Measurements from ENCODE around the gene CERS5.
A peak's percentile ranks its signal among the peaks of the same experiment; 100 is the strongest.

Gene CERS5, protein sequence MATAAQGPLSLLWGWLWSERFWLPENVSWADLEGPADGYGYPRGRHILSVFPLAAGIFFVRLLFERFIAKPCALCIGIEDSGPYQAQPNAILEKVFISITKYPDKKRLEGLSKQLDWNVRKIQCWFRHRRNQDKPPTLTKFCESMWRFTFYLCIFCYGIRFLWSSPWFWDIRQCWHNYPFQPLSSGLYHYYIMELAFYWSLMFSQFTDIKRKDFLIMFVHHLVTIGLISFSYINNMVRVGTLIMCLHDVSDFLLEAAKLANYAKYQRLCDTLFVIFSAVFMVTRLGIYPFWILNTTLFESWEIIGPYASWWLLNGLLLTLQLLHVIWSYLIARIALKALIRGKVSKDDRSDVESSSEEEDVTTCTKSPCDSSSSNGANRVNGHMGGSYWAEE

DNA sequence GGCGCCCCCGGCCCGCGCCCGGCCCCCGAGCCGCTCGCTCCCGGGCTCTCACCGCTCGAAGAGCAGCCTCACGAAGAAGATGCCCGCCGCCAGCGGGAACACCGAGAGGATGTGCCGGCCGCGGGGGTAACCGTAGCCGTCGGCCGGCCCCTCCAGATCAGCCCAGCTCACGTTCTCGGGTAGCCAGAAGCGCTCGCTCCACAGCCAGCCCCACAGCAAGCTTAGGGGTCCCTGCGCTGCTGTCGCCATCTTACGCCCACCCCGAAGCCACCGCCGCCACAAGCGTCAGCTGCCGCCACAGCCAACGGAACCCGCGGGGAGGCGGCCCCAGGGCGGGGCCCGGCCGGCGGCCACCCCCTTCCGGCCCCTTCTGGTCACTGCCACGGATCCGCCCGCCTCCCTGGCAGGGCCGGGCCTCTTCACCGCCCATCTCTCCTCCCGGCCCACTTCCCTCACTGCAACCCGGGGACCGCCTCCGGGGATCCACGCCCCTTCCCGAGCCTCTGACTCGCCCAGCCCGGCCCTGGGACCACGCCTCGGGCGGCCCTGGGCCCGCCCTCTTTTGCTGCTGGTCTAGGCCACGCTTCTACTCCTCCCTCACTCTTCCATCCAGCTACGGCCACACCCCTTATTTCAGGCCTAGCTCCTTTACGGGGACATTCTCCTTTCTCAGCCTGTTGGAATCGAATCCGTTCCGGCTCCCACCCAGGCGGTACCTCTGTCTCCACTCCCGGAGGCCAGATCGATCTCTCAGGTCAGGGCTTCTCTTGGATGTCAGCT is at the start of gene CERS5:
Gene CERS5, minus strand, starts transcription at position 321 of the 780 bp plus-strand sequence. Its CDS starts 72 bp downstream, at position 249.
- CTCF ChIA-PET: interaction anchor here (0.6 to 1.8 kb wide), 5 partner anchors 8 to 553 kb away, joined by 3 to 16 read pairs (median 3); partner anchors contain the start of gene COX14
- POLR2A ChIA-PET: interaction anchor here (0.6 to 2.7 kb wide), 25 partner anchors 9 to 324 kb away, joined by 3 to 56 read pairs (median 4); partner anchors contain the start of genes BCDIN3D, COX14, GPD1 and SMARCD1
- peak; percentile 97 for TF ChIP-seq HDGF (IDR thresholded peaks at IDR 0.05; ENCODE audit: borderline replicate concordance)
- no peak for TF ChIP-seq LEF1 (IDR thresholded peaks at IDR 0.05; ENCODE audit: borderline replicate concordance)
- peak; percentile 96 for DNase-seq (ENCODE audit: extremely low spot score)

GRCh38 chr12:50215033-50215432 is 47.9 kb upstream of the CERS5 start:
- CTCF ChIA-PET: interaction anchor here (0.7 kb wide), 1 partner anchor 430 kb away, joined by 5 read pairs; no protein-coding TSS in a partner anchor

GRCh38 chr12:50214018-50214417 is 46.8 kb upstream of the CERS5 start:
- ChIA-PET POLR2A (interaction anchor here (5.7 kb wide), 1 partner anchor 8 kb away, joined by 29 read pairs; no protein-coding TSS in a partner anchor), CTCF (no interaction called here)
- TF ChIP-seq FOXK2 (IDR thresholded peaks at IDR 0.05) (no peak), ELF4 (IDR thresholded peaks at IDR 0.05) (no peak), L3MBTL2 (conservative IDR thresholded peaks at IDR 0.05) (no peak), CTBP1 (IDR thresholded peaks at IDR 0.05; ENCODE audit: borderline replicate concordance) (no peak), BHLHE40 (IDR thresholded peaks at IDR 0.05; ENCODE audit: borderline replicate concordance) (no peak), FOXM1 (IDR thresholded peaks at IDR 0.05; ENCODE audit: borderline replicate concordance) (no peak), SP1 (IDR thresholded peaks at IDR 0.05) (no peak), ZNF384 (IDR thresholded peaks at IDR 0.05) (no peak), HDGF (IDR thresholded peaks at IDR 0.05; ENCODE audit: borderline replicate concordance) (no peak), NFRKB (IDR thresholded peaks at IDR 0.05) (no peak)
- DNase-seq (ENCODE audit: extremely low spot score): no peak

More at GRCh38 chr12:50215033-50215432, 47.9 kb upstream of the CERS5 start:
- TF ChIP-seq FOXA1 (IDR thresholded peaks at IDR 0.05): no peak
- no peak for DNase-seq (ENCODE audit: extremely low spot score)
- POLR2A ChIA-PET: no interaction called here

- DNase-seq (ENCODE audit: extremely low spot score): no peak
- POLR2A ChIA-PET: interaction anchor here (5.7 kb wide), 1 partner anchor 8 kb away, joined by 29 read pairs; no protein-coding TSS in a partner anchor
- TF ChIP-seq L3MBTL2 (conservative IDR thresholded peaks at IDR 0.05): no peak
- no peak for TF ChIP-seq HDGF (IDR thresholded peaks at IDR 0.05; ENCODE audit: borderline replicate concordance)
- TF ChIP-seq NFRKB (IDR thresholded peaks at IDR 0.05): no peak
- TF ChIP-seq FOXK2 (IDR thresholded peaks at IDR 0.05): no peak
- TF ChIP-seq CTBP1 (IDR thresholded peaks at IDR 0.05; ENCODE audit: borderline replicate concordance): no peak
- TF ChIP-seq, protein P1, sequence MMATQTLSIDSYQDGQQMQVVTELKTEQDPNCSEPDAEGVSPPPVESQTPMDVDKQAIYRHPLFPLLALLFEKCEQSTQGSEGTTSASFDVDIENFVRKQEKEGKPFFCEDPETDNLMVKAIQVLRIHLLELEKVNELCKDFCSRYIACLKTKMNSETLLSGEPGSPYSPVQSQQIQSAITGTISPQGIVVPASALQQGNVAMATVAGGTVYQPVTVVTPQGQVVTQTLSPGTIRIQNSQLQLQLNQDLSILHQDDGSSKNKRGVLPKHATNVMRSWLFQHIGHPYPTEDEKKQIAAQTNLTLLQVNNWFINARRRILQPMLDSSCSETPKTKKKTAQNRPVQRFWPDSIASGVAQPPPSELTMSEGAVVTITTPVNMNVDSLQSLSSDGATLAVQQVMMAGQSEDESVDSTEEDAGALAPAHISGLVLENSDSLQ (IDR thresholded peaks at IDR 0.05): no peak
- no peak for TF ChIP-seq ELF4 (IDR thresholded peaks at IDR 0.05)
- CTCF ChIA-PET: no interaction called here
These were observed 46.3 kb upstream of the CERS5 start for GRCh38 chr12:50213439-50213838.

DNA sequence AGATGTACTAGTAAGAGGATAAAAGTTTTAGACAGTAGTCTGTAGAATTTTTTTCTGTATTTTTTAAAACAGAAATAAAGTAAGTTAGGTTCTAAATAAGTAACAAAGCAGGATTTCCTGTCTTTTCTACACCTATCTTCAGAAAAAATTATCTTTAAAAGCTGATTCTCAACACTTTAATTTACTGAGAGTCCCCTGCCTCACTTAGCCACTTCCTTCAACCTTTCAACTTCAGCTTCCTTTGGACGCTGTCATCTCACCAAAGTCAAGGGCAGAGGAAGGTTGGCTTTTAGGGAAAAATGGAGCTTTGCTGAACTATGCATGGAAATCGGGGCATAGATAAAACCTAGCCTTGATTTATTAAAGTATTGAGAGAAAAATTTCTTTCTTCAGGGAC is 44.9 kb upstream of the CERS5 start:
- DNase-seq (ENCODE audit: extremely low spot score): no peak
- no peak for TF ChIP-seq CTBP1 (IDR thresholded peaks at IDR 0.05; ENCODE audit: borderline replicate concordance)
- TF ChIP-seq ZNF384 (IDR thresholded peaks at IDR 0.05): no peak
- TF ChIP-seq FOXA1 (IDR thresholded peaks at IDR 0.05): no peak
- no peak for TF ChIP-seq HDGF (IDR thresholded peaks at IDR 0.05; ENCODE audit: borderline replicate concordance)
- TF ChIP-seq, protein P1 (IDR thresholded peaks at IDR 0.05): no peak
- TF ChIP-seq SP1 (IDR thresholded peaks at IDR 0.05): no peak
- TF ChIP-seq LEF1 (IDR thresholded peaks at IDR 0.05; ENCODE audit: borderline replicate concordance): no peak
- no peak for TF ChIP-seq FOXK2 (IDR thresholded peaks at IDR 0.05)
- ChIA-PET POLR2A (interaction anchor here (0.8 to 5.7 kb wide), 3 partner anchors 10 to 100 kb away, joined by 3 to 29 read pairs (median 4); partner anchors contain the start of gene COX14), CTCF (no interaction called here)

DNA sequence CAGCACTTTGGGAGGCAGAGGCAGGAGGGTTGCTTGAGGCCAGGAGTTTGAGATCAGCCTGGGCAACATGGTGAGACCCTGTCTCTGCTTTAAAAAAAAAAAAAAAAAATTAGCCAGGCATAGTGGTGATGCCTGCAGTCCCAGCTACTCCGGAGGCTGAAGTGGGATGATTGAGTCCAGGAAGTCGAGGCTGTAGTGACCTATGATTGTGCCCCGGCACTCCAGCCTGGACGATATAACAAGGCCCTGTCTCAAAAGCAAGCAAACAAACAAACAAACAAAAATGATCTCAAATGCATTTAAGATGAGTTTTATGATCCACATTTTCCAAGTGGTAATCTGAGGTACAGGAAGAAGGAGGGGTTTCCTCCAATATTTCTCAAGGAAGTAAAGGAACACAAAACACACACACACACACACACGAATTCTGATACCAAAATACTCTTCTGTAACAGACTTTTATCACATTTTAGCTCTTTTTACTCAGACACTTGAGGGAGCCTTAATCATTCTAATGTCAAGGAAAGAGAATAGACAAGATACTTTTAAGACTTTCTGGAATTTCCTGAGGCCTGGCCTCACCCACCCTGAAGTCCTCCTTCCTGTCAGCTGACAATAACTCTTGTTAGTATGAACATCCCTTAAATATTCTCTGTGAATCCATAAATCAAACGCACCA is 44.4 kb upstream of the CERS5 start:
- 0 out of 2 replicates have a peak, but pooled peaks have one; percentile 5 for TF ChIP-seq ZNF384 (IDR thresholded peaks at IDR 0.05)
- TF ChIP-seq NFRKB (IDR thresholded peaks at IDR 0.05): no peak
- ChIA-PET POLR2A (interaction anchor here (0.8 to 5.7 kb wide), 4 partner anchors 10 to 99 kb away, joined by 3 to 29 read pairs (median 4); partner anchors contain the start of genes COX14 and LIMA1), CTCF (no interaction called here)
- DNase-seq (ENCODE audit: extremely low spot score): no peak

DNA sequence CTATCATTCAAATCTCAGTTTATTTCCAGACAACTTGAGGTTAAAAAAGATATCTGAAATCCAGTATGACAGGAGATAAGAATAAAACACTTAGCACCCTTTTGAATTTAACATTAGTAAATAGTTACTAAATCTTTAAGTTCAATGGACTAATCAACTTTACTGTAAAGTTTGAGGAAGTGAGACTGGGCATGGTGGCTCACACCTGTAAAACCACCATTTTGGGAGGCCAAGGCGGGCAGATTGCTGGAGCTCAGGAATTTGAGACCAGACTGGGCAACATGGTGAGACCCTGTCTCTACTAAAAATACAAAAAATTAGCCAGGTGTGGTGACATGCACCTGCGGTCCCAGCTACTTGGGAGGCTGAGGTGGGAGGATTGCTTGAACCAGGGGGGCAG is 40.3 kb upstream of the CERS5 start:
- ChIA-PET POLR2A (no interaction called here), CTCF (no interaction called here)
- TF ChIP-seq L3MBTL2 (conservative IDR thresholded peaks at IDR 0.05) (no peak), NFRKB (IDR thresholded peaks at IDR 0.05) (no peak), FOXA1 (IDR thresholded peaks at IDR 0.05) (no peak), FOXK2 (IDR thresholded peaks at IDR 0.05) (no peak), SP1 (IDR thresholded peaks at IDR 0.05) (no peak)
- no peak for DNase-seq (ENCODE audit: extremely low spot score)

Measured in HEK293T (cell line).